NCI-H2029 treated with DMSO at 0.1 percent for 48 hours (cell line): Measurements from ENCODE around the gene NUAK2.

Experiments
- DNase-seq: peaks from one replicate; lab custom pipeline; 2025; lab: John Stamatoyannopoulos, UW

Gene NUAK2

DNA sequence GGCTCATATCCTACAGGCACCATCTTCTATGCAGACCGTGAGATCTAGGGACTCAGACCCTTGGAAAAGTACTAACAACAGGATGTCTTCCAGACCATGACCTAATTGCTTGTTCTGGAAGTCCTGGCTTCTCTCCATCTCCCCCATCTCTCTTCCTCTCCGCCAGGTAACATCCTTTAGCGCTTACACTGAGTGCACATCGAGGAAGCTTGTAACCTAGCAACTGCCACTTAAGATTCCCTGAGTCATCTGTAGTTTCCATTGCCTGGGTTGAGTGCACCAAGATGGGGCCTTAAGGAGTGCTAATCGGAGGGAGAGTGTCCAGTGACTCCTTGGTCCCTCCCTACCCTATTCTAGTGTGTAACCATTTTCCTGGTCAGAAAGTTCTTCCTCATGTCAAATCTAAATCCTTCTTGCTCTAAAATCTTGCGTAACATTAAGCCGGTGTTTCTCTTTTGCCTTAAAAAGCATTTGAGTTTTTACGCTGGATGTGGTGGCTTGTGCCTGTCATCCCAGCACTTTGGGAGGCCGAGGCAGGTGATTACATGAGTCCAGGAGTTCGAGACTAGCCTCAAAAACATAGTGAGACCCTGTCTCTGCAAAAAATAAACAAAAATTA is 25.5 kb upstream of the NUAK2 start:
- peak; percentile 50 for DNase-seq

DNA sequence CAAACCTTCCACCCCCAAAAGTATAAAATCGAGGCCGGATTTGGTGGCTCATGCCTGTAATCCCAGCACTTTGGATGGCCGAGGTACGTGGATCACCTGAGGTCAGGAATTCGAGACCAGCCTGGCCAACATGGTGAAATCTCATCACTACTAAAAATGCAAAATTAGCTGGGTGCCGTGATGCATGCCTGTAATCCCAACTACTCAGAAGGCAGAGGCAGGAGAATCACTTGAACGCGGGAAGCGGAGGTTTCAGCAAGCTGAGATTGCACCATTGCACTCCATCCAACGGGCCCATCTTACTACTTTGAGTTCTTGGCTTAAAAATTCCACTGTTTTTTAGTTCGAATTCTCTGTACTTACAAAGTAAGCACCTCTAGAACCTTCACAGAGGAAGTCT is 24.2 kb upstream of the NUAK2 start:
- no peak for DNase-seq

DNA sequence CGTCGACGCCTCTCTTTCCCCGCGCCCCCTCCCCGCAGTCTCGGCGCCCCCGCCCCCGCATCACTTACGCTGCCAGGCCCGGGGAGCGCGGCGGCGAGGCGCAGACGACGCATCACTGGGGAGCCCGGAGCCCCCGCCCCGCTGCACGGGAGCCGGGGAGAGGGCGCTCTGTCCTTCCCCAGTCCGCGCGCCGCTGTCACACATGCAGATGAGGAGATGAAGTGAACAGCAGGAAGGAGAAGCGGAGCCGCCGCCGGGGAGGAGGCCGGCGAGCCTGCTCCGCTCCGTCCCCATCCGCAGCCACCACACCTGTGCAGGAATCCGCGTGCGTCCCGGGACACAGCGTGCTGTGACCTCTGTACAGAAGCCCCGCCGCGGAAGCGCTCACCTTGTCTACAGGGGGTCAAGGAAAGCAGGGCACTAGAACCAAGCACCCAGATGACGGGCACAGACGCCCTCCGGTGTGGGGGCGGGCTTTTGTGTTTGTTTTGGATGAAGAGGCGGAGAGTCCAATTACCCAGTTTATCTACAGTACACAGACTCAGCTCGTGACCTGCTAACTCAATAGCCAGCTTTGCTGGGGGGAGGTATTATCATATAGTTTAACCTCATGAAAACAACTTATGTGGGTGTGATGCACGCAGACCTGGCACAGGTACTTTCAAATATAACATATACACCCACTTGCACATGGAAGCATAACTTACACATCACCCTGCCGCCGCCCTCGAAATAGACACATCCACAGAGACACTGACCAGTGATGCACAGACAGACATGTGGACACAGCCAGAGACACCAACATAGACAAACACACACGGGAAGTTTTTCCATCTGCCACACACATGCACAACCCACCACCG is 22.8 kb upstream of the NUAK2 start:
- peak; percentile 25 for DNase-seq

DNA sequence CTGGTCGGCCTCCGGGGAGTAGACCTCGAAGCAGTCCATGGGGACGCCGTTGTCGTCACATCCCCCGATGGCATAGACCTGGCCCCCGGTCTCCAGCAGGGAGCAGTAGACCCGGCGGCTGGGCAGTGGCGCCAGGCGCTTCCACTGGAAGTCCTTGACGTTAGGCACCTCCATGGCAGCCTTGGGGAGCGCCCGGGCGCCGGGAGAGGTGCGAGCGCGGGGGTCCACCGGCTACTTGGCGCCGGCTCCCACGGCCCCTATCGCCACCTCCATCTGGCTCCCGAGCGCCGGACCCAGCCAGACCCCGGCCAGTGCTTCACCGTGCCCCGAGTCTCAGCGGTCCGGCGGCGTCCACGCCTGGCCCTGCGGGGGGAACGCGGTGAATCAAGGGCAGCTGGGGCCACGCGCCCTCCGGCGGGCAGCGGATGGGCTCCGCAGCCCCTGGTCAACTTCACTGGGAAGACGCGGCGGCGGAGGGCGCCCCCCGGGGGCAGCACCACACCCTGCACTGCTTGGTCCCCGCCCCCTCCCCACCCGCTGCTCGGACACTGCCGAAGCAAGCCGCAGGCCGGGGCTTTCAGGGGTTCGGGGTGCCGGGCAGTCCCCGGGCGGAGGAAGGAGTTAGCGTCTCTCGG is 22.0 kb upstream of the NUAK2 start:
- DNase-seq = no peak

DNA sequence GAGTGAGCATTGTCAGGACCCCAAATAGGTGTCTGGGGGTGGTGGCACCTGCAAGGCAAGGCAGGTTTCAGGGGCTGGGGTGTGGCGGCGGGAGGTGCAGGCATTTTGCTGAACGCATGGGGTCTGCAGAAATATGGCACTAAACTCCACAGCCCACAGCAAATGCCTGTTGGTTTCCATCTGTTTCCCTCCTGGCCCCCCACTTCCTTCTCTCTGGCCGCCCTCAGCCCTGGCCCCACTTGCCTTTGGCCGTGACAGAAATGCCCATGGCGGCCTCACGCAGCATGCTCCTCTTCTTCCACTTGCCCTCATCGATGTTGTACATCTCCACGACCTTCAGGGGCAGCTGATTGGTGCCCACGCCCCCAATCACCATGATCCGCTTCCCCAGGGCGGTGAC is 21.4 kb upstream of the NUAK2 start:
- DNase-seq = no peak

DNA sequence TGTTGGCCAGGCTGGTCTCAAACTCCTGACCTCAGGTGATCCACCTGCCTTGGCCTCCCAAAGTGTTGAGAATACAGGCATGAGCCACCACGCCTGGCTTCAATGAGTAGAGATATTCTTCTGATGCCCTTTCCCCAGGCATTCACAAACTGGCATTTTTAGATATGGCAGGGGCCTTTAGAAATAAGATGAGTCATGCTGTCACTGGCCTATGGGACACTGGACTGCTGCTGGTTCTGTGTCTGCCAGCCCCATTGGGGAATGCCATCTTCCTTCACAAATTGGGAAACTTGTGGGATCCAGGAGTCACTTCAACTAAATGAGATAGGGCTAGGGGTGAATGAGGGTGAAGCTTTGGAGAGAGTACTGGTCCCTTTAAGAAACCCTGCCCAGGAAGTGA is 19.1 kb upstream of the NUAK2 start:
- DNase-seq = no peak

DNA sequence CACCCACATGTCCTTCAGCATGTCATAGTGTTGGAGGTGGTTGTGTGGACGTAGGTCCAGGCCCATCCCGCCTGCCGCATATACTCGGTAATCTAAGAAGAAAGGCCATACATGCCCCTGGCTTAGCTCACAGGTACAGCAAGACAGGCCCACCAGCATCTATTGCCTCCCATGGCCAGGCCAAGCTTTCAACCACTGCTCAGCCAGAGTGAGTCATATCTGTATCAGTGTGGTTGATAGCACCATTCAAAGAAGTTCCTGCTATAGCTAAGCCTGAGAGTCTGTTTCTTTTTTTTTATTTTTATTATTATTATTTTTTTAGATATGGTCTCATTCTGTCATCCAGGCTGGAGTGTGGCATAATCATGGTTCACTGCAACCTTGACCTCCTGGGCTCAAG is 18.2 kb upstream of the NUAK2 start:
- DNase-seq = no peak

DNA sequence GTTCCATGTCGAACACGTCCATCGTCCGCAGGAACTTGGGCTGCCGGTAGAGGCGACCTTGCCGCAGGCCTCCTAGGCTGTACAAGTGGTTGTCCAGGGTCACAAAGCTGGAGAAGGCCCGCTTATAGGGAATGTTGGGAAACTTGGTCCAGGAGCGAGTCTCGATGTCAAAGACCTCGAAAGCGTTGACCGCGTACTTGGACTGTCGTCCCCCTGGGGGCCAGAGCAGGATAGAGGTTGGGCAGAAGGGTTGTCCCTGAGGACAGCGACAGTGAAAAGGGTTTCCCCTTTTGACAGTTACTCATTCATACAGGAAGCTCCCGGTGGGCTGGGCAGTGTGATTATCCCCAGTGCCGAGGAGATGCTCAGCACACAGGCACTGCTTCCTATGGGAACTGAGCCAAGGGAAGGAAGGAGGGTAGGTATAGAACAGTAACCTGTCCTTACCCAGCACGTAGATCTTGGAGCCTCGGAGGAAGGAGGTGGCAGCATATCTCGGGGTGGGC is 17.7 kb upstream of the NUAK2 start:
- DNase-seq = no peak

DNA sequence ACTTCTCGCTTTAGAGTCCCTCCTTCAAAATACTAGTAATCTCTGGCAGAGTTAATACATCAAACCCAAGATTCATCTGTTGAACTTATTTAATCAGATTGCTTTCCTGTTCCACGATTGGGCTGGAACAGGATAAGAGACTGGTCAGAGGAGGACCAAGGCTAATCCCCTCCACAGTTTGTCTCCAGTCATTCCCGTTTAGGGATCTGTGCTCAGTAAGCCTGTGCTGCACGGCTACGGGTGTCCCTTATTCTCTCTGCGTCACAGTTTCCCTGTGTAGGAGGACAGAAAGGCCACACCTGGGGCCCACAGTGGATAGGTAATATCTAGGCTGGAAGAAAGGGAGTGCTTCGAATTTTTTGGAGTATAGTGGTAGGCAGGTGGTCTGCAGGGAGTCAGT is 16.5 kb upstream of the NUAK2 start:
- DNase-seq = no peak

DNA sequence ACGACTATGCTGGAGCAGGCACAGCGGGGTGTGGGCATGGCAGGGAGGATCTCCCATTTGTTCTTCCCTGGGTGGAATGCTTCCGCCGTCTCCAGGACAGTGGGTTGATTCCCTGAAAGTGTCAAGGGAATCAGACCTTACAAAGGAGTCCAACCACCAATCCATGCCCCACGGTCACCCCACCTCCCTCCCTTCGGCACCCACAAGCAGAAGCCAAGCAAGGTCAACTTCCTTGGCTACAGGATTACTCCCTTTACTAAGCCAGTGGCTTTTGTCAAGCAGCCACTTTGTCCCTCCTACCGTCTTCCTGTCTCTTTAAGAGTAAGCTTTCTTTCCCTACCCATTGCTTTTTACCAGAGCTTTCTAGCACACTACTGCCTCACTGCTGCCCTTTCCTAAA is 15.9 kb upstream of the NUAK2 start:
- no peak for DNase-seq

DNA sequence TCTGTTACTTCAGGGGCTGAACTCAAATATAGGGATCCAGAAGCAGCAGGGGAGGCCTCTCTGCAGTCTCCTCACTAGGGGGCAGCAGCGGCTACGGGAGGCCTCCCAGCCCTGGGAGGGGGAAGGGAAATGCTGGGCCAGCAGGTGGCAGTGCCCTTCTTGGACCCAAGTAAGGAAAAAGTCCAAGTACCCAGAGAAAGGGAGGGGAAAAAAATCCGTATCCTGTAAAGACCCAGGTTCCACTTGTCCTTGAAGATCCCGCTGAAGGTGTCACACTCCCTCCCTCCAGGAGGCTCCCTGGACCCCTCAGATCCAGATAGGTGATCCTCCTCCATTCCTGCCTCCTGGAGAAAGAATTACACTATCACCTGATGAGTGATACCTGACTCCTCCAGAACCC is 14.1 kb upstream of the NUAK2 start:
- peak; percentile 51 for DNase-seq

DNA sequence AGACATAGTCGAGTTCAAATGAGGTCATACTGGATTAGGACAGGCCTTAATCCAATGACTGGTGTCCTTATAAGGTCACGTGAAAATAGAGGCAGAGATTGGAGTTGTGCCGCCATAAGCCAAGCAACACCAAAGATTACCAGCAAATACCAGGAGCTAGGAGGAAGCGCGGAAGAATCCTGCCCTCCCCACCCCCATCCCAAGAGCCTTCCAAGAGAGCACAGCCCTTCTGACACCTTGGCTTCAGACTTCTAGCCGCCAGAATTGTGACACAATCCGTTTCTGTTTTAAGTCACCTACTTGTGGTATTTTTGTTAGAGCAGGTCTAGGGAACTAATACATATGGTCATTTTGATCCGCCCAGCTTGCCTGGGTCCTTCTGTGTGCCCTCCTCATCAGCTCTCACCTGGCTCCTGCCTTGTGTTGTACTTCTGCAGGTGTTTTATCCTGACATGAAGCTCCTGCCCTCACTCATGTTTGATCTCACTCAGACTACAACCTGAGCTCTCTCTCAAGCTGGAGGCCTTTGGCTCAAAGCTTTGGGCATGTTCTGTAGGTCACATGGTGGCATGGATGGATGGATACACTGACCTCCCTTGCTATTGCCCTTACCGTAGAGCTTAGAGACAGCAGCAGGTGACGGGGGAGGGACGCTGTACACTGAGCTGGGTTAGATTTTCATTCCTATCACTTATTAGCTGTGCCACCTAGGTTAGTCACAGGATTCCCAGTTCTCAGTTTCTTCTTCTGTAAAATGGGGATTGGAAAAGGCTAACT is 10.7 kb upstream of the NUAK2 start:
- DNase-seq = no peak

DNA sequence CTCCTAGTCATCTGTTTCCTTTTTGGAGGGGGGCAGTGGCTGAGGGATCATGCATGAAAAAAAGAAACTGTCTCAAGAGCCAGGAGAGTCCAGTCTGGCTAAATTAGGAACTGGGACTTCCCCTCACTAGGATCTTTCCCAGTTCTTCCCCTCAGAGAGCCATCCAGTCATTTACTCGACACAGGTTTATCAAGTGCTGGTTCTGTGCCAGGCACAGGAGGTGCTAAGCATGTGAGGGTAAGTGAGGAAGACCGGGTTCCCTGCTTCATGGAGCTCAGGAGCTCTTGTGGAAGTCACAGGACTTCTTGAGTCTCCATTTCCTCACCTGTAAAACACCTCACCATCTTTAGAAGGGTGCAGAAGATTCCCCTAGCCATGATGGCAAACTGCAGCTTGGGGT is 8.6 kb upstream of the NUAK2 start:
- no peak for DNase-seq

DNA sequence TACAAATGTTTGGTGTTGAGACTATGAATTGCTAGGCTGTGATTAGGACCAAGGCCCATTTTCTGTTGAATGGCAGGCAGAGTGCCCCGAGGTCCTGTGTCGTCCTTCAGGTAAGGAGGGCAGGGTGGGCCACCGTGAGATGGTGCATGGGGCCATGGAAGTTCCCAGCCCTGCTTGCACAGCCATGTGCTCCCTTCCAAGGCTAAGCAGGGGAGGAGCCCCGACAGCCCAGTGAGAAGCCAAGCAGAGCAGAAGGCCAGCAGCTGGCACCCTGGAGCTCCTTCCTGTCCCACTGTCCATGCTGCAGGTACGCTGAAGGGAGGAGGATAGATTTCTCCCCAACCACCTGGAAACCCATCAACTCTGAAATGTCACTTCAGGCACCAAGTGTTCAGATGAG is 8.2 kb upstream of the NUAK2 start:
- DNase-seq = no peak

DNA sequence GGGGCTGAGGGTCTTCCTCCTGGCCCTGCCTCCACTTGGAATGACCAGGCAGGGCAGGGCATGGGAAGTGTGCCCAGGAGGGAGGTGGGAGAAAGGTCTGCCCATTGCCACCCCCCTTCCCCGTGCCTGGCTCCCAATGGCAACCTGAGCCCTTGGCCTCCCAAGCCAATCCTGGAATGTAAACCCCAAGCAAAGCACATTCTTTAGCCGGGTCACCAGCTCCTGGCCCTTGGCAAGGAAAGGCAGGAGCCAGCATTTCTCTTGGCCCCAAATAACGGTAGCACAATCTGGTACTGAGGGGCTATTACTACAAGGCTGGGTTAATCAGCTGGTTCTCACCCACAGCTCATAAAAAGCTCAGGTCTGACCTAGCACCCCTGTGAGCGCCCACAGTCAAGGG is 6.9 kb upstream of the NUAK2 start:
- no peak for DNase-seq

DNA sequence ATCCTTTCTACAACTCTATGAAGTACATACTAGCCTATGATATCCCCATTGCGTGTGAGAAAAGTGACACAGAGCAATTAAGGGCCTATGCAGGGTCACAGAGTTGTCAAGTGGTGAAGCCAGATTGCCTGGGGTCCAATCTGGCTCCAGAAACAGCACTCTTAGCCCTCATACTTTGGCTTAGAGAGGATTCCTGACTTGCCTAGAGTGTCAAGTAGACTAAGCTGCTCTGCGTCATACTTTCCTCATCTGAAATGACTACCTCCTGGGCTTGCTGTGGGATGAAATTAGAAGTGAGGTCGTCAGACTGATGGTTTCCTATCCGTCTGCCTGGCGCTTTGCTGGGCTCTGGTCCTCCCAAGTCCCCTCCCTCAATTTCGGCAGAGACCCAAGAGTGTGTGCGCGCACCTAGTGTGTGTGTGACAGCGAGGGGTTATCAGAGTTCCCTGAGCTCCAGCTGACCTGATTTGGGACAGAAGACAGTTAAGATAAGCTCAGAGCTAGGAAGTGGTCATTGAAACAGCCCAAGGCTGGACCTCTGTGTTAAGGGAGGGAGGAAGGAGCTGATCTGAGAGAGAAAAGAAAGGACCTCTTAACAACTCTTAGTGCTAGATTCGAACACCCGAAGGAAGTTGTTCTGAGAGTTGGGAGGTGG is 5.4 kb upstream of the NUAK2 start:
- DNase-seq = no peak

DNA sequence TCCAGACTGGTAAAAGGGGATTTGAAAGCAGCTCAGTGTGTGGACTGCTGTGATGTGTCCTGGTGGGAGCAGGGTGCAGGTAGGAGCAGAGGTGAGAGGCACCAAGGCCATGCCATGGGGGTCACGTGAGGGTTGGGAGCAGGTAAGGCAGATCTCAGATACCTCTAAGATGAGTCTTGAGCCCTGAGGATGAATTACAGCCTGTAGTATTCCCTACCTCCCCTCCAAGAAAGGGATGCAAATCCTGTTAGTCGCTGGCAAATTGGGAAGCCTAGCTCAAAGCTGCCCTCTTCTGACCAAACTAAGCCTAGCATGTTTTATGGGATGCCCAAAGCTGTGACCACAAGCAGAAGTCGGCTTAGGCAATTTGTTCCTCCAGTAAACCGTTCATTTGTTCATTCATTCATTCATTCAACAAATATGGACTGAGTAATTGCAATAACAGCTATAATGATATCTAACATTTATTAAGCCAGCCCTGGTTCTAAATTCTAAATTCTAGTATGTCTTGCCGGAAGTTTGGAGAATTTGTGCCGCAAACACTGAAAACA is 3.9 kb upstream of the NUAK2 start:
- DNase-seq = peak; percentile 22

DNA sequence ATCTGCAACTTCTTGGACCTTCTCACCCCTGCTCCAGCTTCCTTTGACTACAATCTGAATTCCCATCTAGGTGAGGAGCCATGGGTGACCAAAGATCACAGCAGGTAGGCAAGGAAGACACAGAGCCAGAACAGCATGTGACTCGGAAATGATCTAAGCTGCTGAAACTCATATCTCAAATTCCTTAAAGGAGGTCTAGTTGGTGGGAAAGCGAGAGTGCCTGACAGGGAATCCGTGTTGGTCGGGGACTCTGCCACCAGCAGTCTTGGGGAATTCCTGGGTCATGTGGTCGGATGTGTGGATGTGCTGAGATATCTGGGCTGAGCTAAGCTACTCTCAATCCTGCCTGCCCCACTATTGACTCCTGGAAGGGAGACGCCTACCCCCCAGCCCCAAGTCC is 3.2 kb upstream of the NUAK2 start:
- no peak for DNase-seq

DNA sequence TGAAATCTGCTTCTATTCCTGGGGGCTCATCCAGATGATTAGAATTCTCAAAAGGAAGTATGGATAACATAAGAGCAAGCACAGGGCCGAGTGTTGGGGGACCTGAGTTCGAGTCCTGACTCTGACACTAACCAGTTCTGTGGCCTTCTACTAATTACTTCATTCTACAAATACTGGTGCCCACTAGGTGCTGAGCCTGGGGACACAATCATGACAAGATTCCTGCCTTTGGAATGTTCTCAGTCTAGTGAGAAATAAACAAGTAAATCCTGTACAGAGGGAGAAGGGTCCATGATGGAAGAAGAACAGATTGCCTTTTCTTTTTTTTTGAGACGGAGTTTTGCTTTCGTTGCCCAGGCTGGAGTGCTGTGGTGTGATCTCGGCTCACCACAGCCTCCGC is 2.2 kb upstream of the NUAK2 start:
- no peak for DNase-seq

DNA sequence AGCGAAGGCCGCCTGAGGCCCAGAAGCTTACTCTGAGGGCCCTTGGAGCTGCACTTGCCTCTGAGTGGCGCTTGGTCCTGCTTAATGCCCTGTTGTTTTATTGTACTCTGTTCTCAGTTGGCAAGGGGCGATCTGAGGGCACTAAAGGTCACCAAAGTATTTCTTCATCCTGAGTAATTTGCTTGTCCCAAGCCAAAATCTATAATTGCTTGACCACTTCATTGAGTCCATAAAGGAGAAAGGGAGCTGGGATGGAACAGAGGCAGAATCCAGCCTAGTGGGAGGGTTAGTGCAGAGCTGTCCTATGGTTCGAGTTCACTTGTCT is 376 bp upstream of the NUAK2 start:
- DNase-seq = no peak

DNA sequence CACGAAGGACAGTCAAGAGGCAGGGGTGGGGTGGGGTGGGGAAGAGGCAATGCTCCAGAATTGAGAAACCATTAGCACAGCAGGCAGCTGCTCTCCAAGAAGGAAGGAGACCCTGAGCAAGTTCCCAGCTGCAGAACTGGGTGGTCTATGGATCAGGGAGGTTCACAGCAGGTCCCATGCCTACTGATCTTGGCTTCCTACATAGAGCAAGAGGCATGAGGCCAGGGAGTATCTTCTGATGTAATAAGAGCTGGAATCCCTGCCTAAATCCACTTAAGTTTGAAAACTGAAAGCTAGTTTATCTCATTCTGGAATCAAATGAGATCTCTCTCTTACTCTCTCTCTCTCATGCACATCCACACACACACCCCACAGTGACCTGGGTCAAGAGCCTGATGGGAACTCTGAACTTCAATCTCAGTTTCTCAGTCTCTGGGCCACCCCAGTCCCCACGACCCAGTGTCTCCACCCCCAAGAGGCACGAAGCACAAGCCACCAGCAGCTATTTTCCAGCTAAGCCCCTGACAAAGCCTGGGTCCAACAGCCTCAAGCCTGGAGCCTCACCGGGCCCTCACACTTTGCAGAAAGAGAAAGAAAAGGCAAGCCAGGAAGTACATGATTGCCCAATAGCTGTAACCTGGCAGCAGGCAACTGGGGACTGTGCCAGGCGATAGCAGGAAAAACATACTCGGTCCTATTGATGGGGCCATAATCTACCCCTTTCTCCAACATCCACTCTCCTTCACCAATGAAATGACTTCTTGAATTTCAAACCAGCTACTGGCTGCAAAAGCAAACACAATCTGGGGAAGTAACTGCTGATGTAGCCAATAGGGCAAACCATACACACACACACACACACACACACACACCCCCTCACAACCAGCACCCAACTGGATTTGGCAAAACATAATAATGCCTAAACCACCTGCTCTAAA is 2.2 kb downstream of the NUAK2 start:
- DNase-seq = peak; percentile 98
